ENCODE results near the gene PODXL. TPM values are rescaled to one million over a fixed set of nuclear protein-coding genes. Genes with fewer than 3 reads are reported as not detected.

PODXL gene
- polyA plus RNA-seq, 1 donor (not counting 4 experiments of a cell fraction or from before 2014, with no cell fraction given), result 0.08 TPM

DNA sequence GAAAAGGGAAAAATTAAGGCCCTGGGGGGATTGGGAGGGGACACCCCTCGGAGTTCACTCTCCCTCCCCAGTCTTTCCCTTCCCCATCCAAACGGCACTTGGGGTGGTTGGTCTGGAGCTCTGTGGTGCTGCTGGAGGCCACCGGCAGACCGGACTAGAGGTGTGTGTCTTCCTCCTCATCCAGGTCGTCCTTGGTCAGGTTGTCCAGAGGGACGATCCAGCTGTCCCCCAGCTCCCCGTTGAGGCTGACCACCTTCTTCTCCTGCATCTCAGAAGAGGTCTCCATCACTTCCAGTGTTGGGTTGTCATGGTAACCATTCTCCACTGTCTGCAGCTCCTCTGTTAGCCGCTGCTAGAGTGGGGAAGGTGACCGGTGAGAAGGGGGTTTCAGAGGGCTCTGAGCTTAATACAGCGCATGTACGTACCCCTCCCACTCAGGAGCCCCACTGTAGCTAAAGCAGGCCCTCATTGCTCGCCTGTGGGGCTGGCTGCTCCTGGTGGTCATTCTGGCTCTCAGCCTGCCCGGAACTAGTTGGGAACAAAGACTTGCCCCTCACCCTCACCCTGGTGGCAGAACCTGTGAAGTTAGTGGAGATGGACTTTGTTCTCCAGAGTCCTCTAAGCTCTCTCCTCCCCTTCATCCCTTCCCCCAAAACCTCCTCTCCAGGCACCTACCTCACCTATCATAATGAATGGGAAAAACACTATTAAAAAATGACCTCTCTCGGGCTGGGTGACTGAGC lies 52.1 kb downstream of the PODXL start:
- H3K27ac ChIP-seq (ENCODE audit: control insufficient read depth, insufficient read depth, low read length), result no peak overlapping the region
- no peaks in the 10 kb centered on the region for H3K9me1 ChIP-seq (ENCODE audit: control insufficient read depth, extremely low read depth, insufficient read depth, low read length)
- no peak overlapping the region for H3K4me3 ChIP-seq (ENCODE audit: control insufficient read depth in 2 of 3, extremely low read depth in 1 of 3, insufficient read depth in 2 of 3, low read depth in 1 of 3, low read length in 3 of 3)
- H3K4me1 ChIP-seq (ENCODE audit: control insufficient read depth, extremely low read depth, insufficient read depth, low read length), result peaks cover 2% of the 10 kb centered on the region
- no peak for DNase-seq (ENCODE audit: low read depth, low spot score)
- H3K9me3 ChIP-seq (ENCODE audit: control insufficient read depth, low read depth, low read length), result no peaks in the 10 kb centered on the region
- no peaks in the 10 kb centered on the region for H4K20me1 ChIP-seq (ENCODE audit: control insufficient read depth, extremely low read depth, insufficient read depth, low read length)
- no peaks in the 10 kb centered on the region for H3K36me3 ChIP-seq (ENCODE audit: control insufficient read depth in 2 of 2, extremely low read depth in 1 of 2, insufficient read depth in 2 of 2, low read length in 2 of 2)
- no peak for TF ChIP-seq CTCF (optimal IDR thresholded peaks at IDR 0.05 in 1 of 3, IDR thresholded peaks at IDR 0.05 in 1 of 3, conservative IDR thresholded peaks at IDR 0.05 in 1 of 3; ENCODE audit: extremely low read depth in 1 of 3, insufficient read depth in 2 of 3, low read length in 3 of 3)
- TF ChIP-seq EZH2 (IDR thresholded peaks at IDR 0.05; ENCODE audit: low read length), result no peak
- no peak for FAIRE-seq
- H3K79me2 ChIP-seq (ENCODE audit: control insufficient read depth, insufficient read depth, low read length), result no peaks in the 10 kb centered on the region
- no peak overlapping the region for H2AFZ ChIP-seq (ENCODE audit: control insufficient read depth, low read length)
- peaks cover 12% of the 10 kb centered on the region for H3K27me3 ChIP-seq (ENCODE audit: control insufficient read depth, extremely low read depth, insufficient read depth, low read length)
- dilution Hi-C loops (cut with MboI; ENCODE audit: extremely low pct_ligation_motif_present, low sequenced_read_pairs), result no loop called here
- no peak overlapping the region for H3K9ac ChIP-seq (ENCODE audit: control insufficient read depth, extremely low read depth, insufficient read depth, low read length)
- no peak overlapping the region for H3K4me2 ChIP-seq (ENCODE audit: control insufficient read depth, extremely low read depth, insufficient read depth, low read depth, low read length)

DNA sequence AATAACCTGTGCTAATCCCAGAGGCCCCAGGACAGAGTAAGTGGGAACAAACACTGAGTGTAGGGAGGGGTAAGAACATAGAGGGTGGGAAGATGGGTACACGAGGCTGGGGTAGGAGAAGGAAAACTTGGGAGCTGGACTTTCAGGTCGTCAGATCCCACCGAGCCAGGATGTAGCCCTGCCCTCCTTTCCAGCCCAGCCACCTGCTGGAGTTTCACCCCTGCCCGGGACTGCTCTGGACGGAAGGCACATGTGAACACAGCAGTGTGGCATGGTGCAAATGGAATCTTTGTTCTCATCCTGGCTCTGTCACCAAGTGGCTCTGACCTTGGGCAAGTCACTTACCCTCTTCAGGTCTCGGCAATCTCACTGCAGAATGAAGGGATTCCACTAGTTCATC lies 52.8 kb downstream of the PODXL start:
- H4K20me1 ChIP-seq (ENCODE audit: control insufficient read depth, extremely low read depth, insufficient read depth, low read length), result no peaks in the 10 kb centered on the region
- dilution Hi-C loops (cut with MboI; ENCODE audit: extremely low pct_ligation_motif_present, low sequenced_read_pairs), result no loop called here
- no peak overlapping the region for H3K9ac ChIP-seq (ENCODE audit: control insufficient read depth, extremely low read depth, insufficient read depth, low read length)
- DNase-seq (ENCODE audit: low read depth, low spot score), result no peak
- peaks cover 2% of the 10 kb centered on the region for H3K4me1 ChIP-seq (ENCODE audit: control insufficient read depth, extremely low read depth, insufficient read depth, low read length)
- no peak overlapping the region for H3K27ac ChIP-seq (ENCODE audit: control insufficient read depth, insufficient read depth, low read length)
- no peaks in the 10 kb centered on the region for H3K9me3 ChIP-seq (ENCODE audit: control insufficient read depth, low read depth, low read length)
- H3K4me2 ChIP-seq (ENCODE audit: control insufficient read depth, extremely low read depth, insufficient read depth, low read depth, low read length), result no peak overlapping the region
- no peak for FAIRE-seq
- no peak overlapping the region for H3K4me3 ChIP-seq (ENCODE audit: control insufficient read depth in 2 of 3, extremely low read depth in 1 of 3, insufficient read depth in 2 of 3, low read depth in 1 of 3, low read length in 3 of 3)
- H3K79me2 ChIP-seq (ENCODE audit: control insufficient read depth, insufficient read depth, low read length), result no peaks in the 10 kb centered on the region
- peaks cover 0 to 4% of the 10 kb centered on the region in 2 experiments for H3K36me3 ChIP-seq (ENCODE audit: control insufficient read depth in 2 of 2, extremely low read depth in 1 of 2, insufficient read depth in 2 of 2, low read length in 2 of 2)
- peaks cover 6% of the 10 kb centered on the region for H3K27me3 ChIP-seq (ENCODE audit: control insufficient read depth, extremely low read depth, insufficient read depth, low read length)
- TF ChIP-seq CTCF (optimal IDR thresholded peaks at IDR 0.05 in 1 of 3, IDR thresholded peaks at IDR 0.05 in 1 of 3, conservative IDR thresholded peaks at IDR 0.05 in 1 of 3; ENCODE audit: extremely low read depth in 1 of 3, insufficient read depth in 2 of 3, low read length in 3 of 3) (no peak), EZH2 (IDR thresholded peaks at IDR 0.05; ENCODE audit: low read length) (no peak)
- H3K9me1 ChIP-seq (ENCODE audit: control insufficient read depth, extremely low read depth, insufficient read depth, low read length), result no peaks in the 10 kb centered on the region
- no peak overlapping the region for H2AFZ ChIP-seq (ENCODE audit: control insufficient read depth, low read length)

Data from keratinocyte (primary cell).